K562 (cell line): ENCODE data around the gene TRIM71. TPM values are rescaled to one million over a fixed set of nuclear protein-coding genes. Genes with fewer than 3 reads are reported as not detected.

Experiments
- ATAC-seq: fragments of 200-7000 bp; cut with Tn5 transposase; 3 replicates; pipeline ENCODE4 v1.9.1; 2020; ENCODE audit warnings: moderate library complexity
- BruUV-seq: library from RNA; stranded (reverse); fragments of 400-500 nt; replicated peaks from 2 replicates; lab custom pipeline; 2021; lab: Mats Ljungman, UMichigan
- CTCF ChIA-PET: fragments of 300-600 bp; formaldehyde crosslinking; extraction: SDS; loops from one replicate; lab custom pipeline; 2021; ENCODE audit warnings: low intra/inter-chr PET ratio; lab: Yijun Ruan, JAX
- POLR2A ChIA-PET: fragments of 300-600, 350-650 bp; sonication (Branson Sonifier 250); formaldehyde crosslinking; extraction: SDS; loops from one replicate; lab custom pipeline; 2021; ENCODE audit warnings: antibody characterized with exemption, inconsistent platforms; lab: Yijun Ruan, JAX
- DNase-seq, 4 experiments: peaks; one replicate each; pipeline versions ENCODE4 v3.0.0 to v3.0.0-alpha.2; 2011 to 2018; ENCODE audit warnings: low spot score in 3 of 4, mixed read lengths in 3 of 4; ENCODE audit errors: extremely low read depth in 1 of 4
- FAIRE-seq: peaks from 2 replicates; lab custom pipeline; 2011; peaks lifted over from hg19 to GRCh38; lab: Jason Lieb, UNC
- H2AFZ ChIP-seq: 2 replicates; pipeline ENCODE4 v1.6.0; 2011; ENCODE audit warnings: low read depth, low read length, control low read depth, inconsistent platforms
- H3K27ac ChIP-seq: fragments of 200-600 bp; 3 replicates; pipeline ENCODE4 v1.8.0; 2011; ENCODE audit warnings: low read depth, mild to moderate bottlenecking, control low read depth, inconsistent platforms, low read length, moderate library complexity, mixed read lengths; ENCODE audit errors: extremely low read depth
- H3K27me3 ChIP-seq, 2 experiments: fragments of 300-600 bp in 1 of 2; 2 replicates in 1 of 2; 3 replicates in 1 of 2; pipeline versions ENCODE4 v1.6.0 to v1.8.0; 2011; ENCODE audit warnings: inconsistent platforms in 2 of 2, low read length in 2 of 2, mild to moderate bottlenecking in 1 of 2, mixed read lengths in 1 of 2, moderate library complexity in 1 of 2; ENCODE audit not compliant: control insufficient read depth in 2 of 2, insufficient read depth in 2 of 2
- H3K36me3 ChIP-seq: fragments of 300-600 bp; 3 replicates; pipeline ENCODE4 v1.8.0; 2011; ENCODE audit warnings: mild to moderate bottlenecking, low read length, inconsistent platforms; ENCODE audit not compliant: control insufficient read depth, insufficient read depth
- H3K4me1 ChIP-seq, 2 experiments: fragments of 200-600 bp in 1 of 2; replicated peaks in 1 of 2; 2 replicates in 1 of 2; 3 replicates in 1 of 2; pipeline versions ENCODE4 v1.5.1 to v1.8.0; 2011; ENCODE audit warnings: inconsistent platforms in 2 of 2, low read length in 2 of 2, mild to moderate bottlenecking in 1 of 2, mixed read lengths in 1 of 2, moderate library complexity in 1 of 2; ENCODE audit not compliant: control insufficient read depth in 2 of 2, insufficient read depth in 2 of 2
- H3K4me2 ChIP-seq: 2 replicates; pipeline ENCODE4 v1.6.1; 2011; ENCODE audit warnings: low read length, control low read depth, inconsistent platforms, mixed read lengths; ENCODE audit not compliant: insufficient read depth
- H3K4me3 ChIP-seq: fragments of 200-600 bp; sonication (generic), shearing (Covaris generic); 2 replicates; pipeline ENCODE4 v1.5.1; 2016; ENCODE audit warnings: control low read depth, inconsistent platforms
- H3K79me2 ChIP-seq: fragments of 200-600 bp; 3 replicates; pipeline ENCODE4 v1.8.0; 2011; ENCODE audit warnings: low read length, inconsistent platforms; ENCODE audit not compliant: control insufficient read depth, insufficient read depth
- H3K9ac ChIP-seq, 2 experiments: 2 replicates each; pipeline versions ENCODE4 v1.6.0 to v1.6.1; 2011; ENCODE audit warnings: low read depth in 2 of 2, low read length in 2 of 2, control low read depth in 1 of 2, inconsistent platforms in 1 of 2, mild to moderate bottlenecking in 1 of 2, mixed read lengths in 1 of 2; ENCODE audit not compliant: insufficient read depth in 1 of 2
- H3K9me1 ChIP-seq: one replicate; pipeline ENCODE4 v1.6.0; 2011; ENCODE audit warnings: inconsistent platforms, mild to moderate bottlenecking, low read length, moderate library complexity; ENCODE audit not compliant: control insufficient read depth, insufficient read depth
- H3K9me3 ChIP-seq: replicated peaks from 2 replicates; pipeline ENCODE4 v1.5.1; 2011; ENCODE audit warnings: low read depth, low read length, inconsistent platforms; ENCODE audit not compliant: control insufficient read depth, insufficient read depth
- H4K20me1 ChIP-seq: replicated peaks from 2 replicates; pipeline ENCODE4 v1.6.1; 2011; ENCODE audit warnings: low read length, inconsistent platforms, mixed read lengths; ENCODE audit not compliant: control insufficient read depth, insufficient read depth
- ARID1B ChIP-seq: fragments of 450-650 bp; IDR thresholded peaks from 2 replicates; pipeline ENCODE4 v1.6.1; 2016; ENCODE audit warnings: antibody characterized with exemption, mild to moderate bottlenecking, inconsistent platforms
- DDX20 ChIP-seq: fragments of 450-650 bp; IDR thresholded peaks from 2 replicates; pipeline ENCODE4 v1.6.1; 2016; ENCODE audit warnings: missing genetic modification characterization, low read depth, mild to moderate bottlenecking, missing compliant biosample characterization, moderate library complexity
- NFE2 ChIP-seq: IDR thresholded peaks from 2 replicates; pipeline ENCODE4 v1.6.1; 2014; ENCODE audit warnings: antibody characterized with exemption, low read depth
- SIRT6 ChIP-seq: IDR thresholded peaks from one replicate; pipeline ENCODE4 v1.6.1; 2012; ENCODE audit warnings: low read depth, mild to moderate bottlenecking, control low read depth, inconsistent platforms, low read length, moderate library complexity
- ZNF75A ChIP-seq: fragments of 450-650 bp; formaldehyde crosslinking; IDR thresholded peaks from 2 replicates; pipeline ENCODE4 v1.4.0; 2020; ENCODE audit warnings: mild to moderate bottlenecking
- WGBS: fragments of 100-300 bp; shearing (Covaris generic); methylation state at CpG from one replicate; pipeline ENCODE4 v1.1.6; 2016; ENCODE audit warnings: low coverage, mixed read lengths; ENCODE audit not compliant: insufficient coverage; ENCODE audit errors: missing lambda C conversion rate; 5-methylcytosine and 5-hydroxymethylcytosine counted together
- in situ Hi-C: fragments of 300-500 bp; cut with MboI; formaldehyde crosslinking; loops from 4 replicates; pipeline ENCODE4 v1.15.0; 2018; ENCODE audit warnings: inconsistent platforms, mixed read lengths
- intact Hi-C: fragments of 100-400 bp; cut with micrococcal nuclease; formaldehyde crosslinking; loops from 2 replicates; pipeline ENCODE4 v1.14.2; 2022
- polyA plus RNA-seq, 8 experiments: library from polyadenylated mRNA; depleted of rRNA in 4 of 8; stranded (reverse) in 5 of 8; unstranded in 3 of 8; fragments of >200 nt; fragmentation: Nextera tagmentation in 2 of 8; fragmentation: Illumina TruSeq in 1 of 8; extraction: Ambion mirVana in 2 of 8; extraction: Trizol in 1 of 8; gene quantifications; 2 replicates each; pipeline versions ENCODE4 v1.2.1 to v1.2.3, GENCODE V29; 2011 to 2014; ENCODE audit warnings: inconsistent platforms in 1 of 8, missing spikeins in 1 of 8
- total RNA-seq, 7 experiments: library from RNA; depleted of rRNA in 6 of 7; stranded (reverse); fragments of >200 nt in 6 of 7; fragmentation: Illumina TruSeq in 2 of 7; extraction: Trizol in 2 of 7; gene quantifications; 2 replicates each; pipeline versions ENCODE4 v1.2.1 to v1.2.3, GENCODE V29; 2011 to 2021; ENCODE audit warnings: low replicate concordance in 1 of 7
- TF ChIP-seq, protein P1 (sequence below): fragments of 250-450 bp; sonication (Bioruptor Pico); IDR thresholded peaks from 2 replicates; pipeline ENCODE4 v1.8.0; 2021; ENCODE audit warnings: mild to moderate bottlenecking, moderate library complexity

The TRIM71 gene
- total and polyA plus RNA-seq, 9 of the 15 experiments (the other 6 are each of a cell fraction or from before 2014, with no cell fraction given) = 0.04 to 0.11 TPM; not detected in 7

GRCh38 chr3:32842987-32843386 is 25.2 kb downstream of the TRIM71 start:
- peaks cover 0 to 2% of the 10 kb centered on the region in 2 experiments; a peak in 2 of 5 replicates for H3K4me1 ChIP-seq
- H3K79me2 ChIP-seq = no peaks in the 10 kb centered on the region
- H3K9ac ChIP-seq = no peak overlapping the region
- no peak for TF ChIP-seq ZNF75A (CRISPR knock-in tag)
- no peak for TF ChIP-seq NFE2
- TF ChIP-seq DDX20 = no peak
- CTCF ChIA-PET = interaction anchor here (0.6 kb wide), 1 partner anchor 215 kb away, joined by 3 read pairs; no protein-coding TSS in a partner anchor
- no peak overlapping the region for H3K4me3 ChIP-seq
- no peaks in the 10 kb centered on the region for H4K20me1 ChIP-seq
- POLR2A ChIA-PET = no interaction called here
- FAIRE-seq (no peak), ATAC-seq (no peak), DNase-seq (no peak)
- no peak overlapping the region for H3K27ac ChIP-seq
- H3K9me1 ChIP-seq = no peaks in the 10 kb centered on the region
- in situ Hi-C loops = no loop called here
- peaks cover 46 to 71% of the 10 kb centered on the region in 2 experiments for H3K27me3 ChIP-seq
- 3% methylated on average over 2 of the region's 2 CpGs for WGBS
- H2AFZ ChIP-seq = no peak overlapping the region
- BruUV-seq = no TSS peak
- H3K9me3 ChIP-seq = no peaks in the 10 kb centered on the region
- H3K4me2 ChIP-seq = no peak overlapping the region
- no peaks in the 10 kb centered on the region for H3K36me3 ChIP-seq
- intact Hi-C loops = no loop called here

DNA sequence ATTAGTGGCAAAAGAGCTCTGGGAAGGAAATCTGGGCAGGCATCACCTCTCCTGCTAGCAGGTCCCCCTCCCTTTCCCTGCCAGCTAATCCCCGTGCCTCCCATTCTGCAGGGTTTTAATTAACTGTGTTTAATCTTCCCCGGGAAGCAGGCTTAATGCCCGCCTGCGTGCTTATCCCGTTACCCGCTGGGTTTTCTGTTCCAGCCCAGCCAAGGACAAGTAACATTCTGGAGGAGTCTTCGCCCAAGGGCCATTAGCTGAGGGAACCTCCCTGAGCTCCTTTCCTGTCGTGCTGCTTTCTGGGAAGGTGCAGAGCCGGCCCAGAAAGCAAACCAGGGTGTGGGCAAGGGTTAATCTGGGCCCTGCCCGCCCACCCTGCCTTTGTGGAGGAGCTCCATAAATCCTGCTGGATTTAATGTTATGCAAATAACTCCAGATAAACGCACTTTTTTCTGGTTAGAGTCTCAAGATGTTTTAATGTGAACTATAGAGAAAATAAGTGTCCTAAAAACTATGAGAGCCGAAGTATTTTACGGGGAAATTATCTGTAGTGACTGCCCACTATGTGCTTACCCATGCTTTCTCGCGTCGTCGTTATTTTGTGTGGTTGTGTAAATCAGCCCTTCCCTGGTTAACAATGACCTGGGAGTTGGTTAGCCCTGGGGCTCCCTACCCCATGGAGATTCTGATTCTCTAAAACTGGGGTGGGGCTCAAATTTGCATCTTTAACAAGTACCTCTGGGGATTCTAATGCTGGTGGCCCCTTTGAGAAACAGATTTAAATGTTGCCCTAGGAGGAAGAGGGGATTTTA is 25.9 kb downstream of the TRIM71 start:
- Histone ChIP-seq H3K36me3 (no peaks in the 10 kb centered on the region), H3K27me3 (peaks cover 43 to 64% of the 10 kb centered on the region in 2 experiments), H3K4me3 (no peak overlapping the region), H3K9ac (no peak overlapping the region), H3K9me1 (no peaks in the 10 kb centered on the region), H3K79me2 (no peaks in the 10 kb centered on the region), H3K4me2 (no peak overlapping the region), H3K4me1 (peaks cover 3 to 9% of the 10 kb centered on the region in 2 experiments; a peak in 3 of 5 replicates), H4K20me1 (0 out of 2 replicates have a peak, but pooled peaks cover 3% of the 10 kb centered on the region)
- BruUV-seq = no TSS peak
- ATAC-seq (no peak), FAIRE-seq (no peak), DNase-seq (no peak)
- WGBS = 12% methylated on average over 16 of the region's 17 CpGs
- CTCF ChIA-PET = no interaction called here
- POLR2A ChIA-PET = no interaction called here
- TF ChIP-seq SIRT6 = no peak
- TF ChIP-seq ARID1B = no peak
- TF ChIP-seq, protein P1, sequence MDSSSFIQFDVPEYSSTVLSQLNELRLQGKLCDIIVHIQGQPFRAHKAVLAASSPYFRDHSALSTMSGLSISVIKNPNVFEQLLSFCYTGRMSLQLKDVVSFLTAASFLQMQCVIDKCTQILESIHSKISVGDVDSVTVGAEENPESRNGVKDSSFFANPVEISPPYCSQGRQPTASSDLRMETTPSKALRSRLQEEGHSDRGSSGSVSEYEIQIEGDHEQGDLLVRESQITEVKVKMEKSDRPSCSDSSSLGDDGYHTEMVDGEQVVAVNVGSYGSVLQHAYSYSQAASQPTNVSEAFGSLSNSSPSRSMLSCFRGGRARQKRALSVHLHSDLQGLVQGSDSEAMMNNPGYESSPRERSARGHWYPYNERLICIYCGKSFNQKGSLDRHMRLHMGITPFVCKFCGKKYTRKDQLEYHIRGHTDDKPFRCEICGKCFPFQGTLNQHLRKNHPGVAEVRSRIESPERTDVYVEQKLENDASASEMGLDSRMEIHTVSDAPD (CRISPR knock-in tag) = no peak
- TF ChIP-seq, all 486 proteins: peak for 0
- intact Hi-C loops (no loop called here), in situ Hi-C loops (no loop called here)
- Histone ChIP-seq H3K9me3 (no peaks in the 10 kb centered on the region), H3K27ac (no peak overlapping the region), H2AFZ (no peak overlapping the region)
